Calu3 (cell line): ENCODE measurements around the gene DICER1. TPM values are rescaled to one million over a fixed set of nuclear protein-coding genes. Genes with fewer than 3 reads are reported as not detected.
A peak's percentile ranks its signal among the peaks of the same experiment; 100 is the strongest.

Experiments used
- BruUV-seq: library from RNA; stranded (reverse); fragments of 400-500 nt; replicated peaks from 2 replicates; lab custom pipeline; 2021; lab: Mats Ljungman, UMichigan
- CTCF ChIA-PET: fragments of 300-600 bp; sonication (Branson Sonifier 250); formaldehyde crosslinking; loops from one replicate; lab custom pipeline; 2022; ENCODE audit warnings: antibody characterized with exemption; lab: Charles Lee
- DNase-seq: peaks from one replicate; pipeline ENCODE4 v3.0.0; 2022
- H3K27ac Mint-ChIP-seq: one replicate; pipeline ENCODE4 v1.8.0; 2022; ENCODE audit warnings: mixed read lengths; ENCODE audit not compliant: unreplicated experiment
- H3K27me3 Mint-ChIP-seq: one replicate; pipeline ENCODE4 v1.8.0; 2022; ENCODE audit warnings: mixed read lengths; ENCODE audit not compliant: unreplicated experiment
- H3K36me3 Mint-ChIP-seq: one replicate; pipeline ENCODE4 v1.8.0; 2022; ENCODE audit warnings: mild to moderate bottlenecking, moderate library complexity, mixed read lengths; ENCODE audit not compliant: insufficient read depth, unreplicated experiment
- H3K4me1 Mint-ChIP-seq: one replicate; pipeline ENCODE4 v1.8.0; 2022; ENCODE audit warnings: mild to moderate bottlenecking, low read depth, mixed read lengths; ENCODE audit not compliant: unreplicated experiment
- H3K4me3 Mint-ChIP-seq: one replicate; pipeline ENCODE4 v1.8.0; 2022; ENCODE audit warnings: mild to moderate bottlenecking, low read depth, moderate library complexity, mixed read lengths; ENCODE audit not compliant: unreplicated experiment
- H3K9me3 Mint-ChIP-seq: one replicate; pipeline ENCODE4 v1.8.0; 2022; ENCODE audit warnings: low read depth, mixed read lengths; ENCODE audit not compliant: unreplicated experiment
- CTCF ChIP-seq: fragments of 200-600 bp; IDR thresholded peaks from one replicate; pipeline ENCODE4 v1.8.0; 2022; ENCODE audit warnings: antibody characterized with exemption; ENCODE audit not compliant: unreplicated experiment
- intact Hi-C: fragments of 100-400 bp; cut with micrococcal nuclease; formaldehyde crosslinking; loops from one replicate; pipeline ENCODE4 v1.10.0; 2022; ENCODE audit not compliant: unreplicated experiment
- total RNA-seq: library from RNA; stranded (reverse); gene quantifications from 2 replicates; pipeline ENCODE4 v1.2.3, GENCODE V29; 2022

Gene DICER1
- total RNA-seq, 1 experiment from 2014 or later = 53.8 TPM

GRCh38 chr14:95117937-95118721, 39.2 kb downstream of the DICER1 start:
- Mint-ChIP-seq H3K27me3 (no peaks in the 10 kb centered on the region), H3K36me3 (peaks cover 14% of the 10 kb centered on the region), H3K9me3 (no peaks in the 10 kb centered on the region), H3K4me3 (no peak overlapping the region), H3K4me1 (peaks cover 10% of the 10 kb centered on the region), H3K27ac (no peak overlapping the region)
- DNase-seq = no peak
- CTCF ChIA-PET = no interaction called here
- no peak for TF ChIP-seq CTCF
- intact Hi-C loops = no loop called here
- no TSS peak for BruUV-seq

GRCh38 chr14:95113476-95113875, 43.9 kb downstream of the DICER1 start:
- Mint-ChIP-seq H3K4me1 (peaks cover 10% of the 10 kb centered on the region), H3K4me3 (no peak overlapping the region), H3K27ac (peak overlapping the region; percentile 79), H3K9me3 (no peaks in the 10 kb centered on the region), H3K27me3 (no peaks in the 10 kb centered on the region), H3K36me3 (peaks cover 20% of the 10 kb centered on the region)
- TF ChIP-seq CTCF = no peak
- no TSS peak for BruUV-seq
- intact Hi-C loops = no loop called here
- CTCF ChIA-PET = no interaction called here
- DNase-seq = no peak

GRCh38 chr14:95111507-95112164, 45.7 kb downstream of the DICER1 start:
- no peak overlapping the region for H3K4me3 Mint-ChIP-seq

GRCh38 chr14:95110178-95110577, 47.2 kb downstream of the DICER1 start:
- BruUV-seq = no TSS peak
- Mint-ChIP-seq H3K4me3 (no peak overlapping the region), H3K36me3 (peaks cover 27% of the 10 kb centered on the region), H3K27me3 (no peaks in the 10 kb centered on the region), H3K27ac (no peak overlapping the region), H3K4me1 (peaks cover 10% of the 10 kb centered on the region), H3K9me3 (no peaks in the 10 kb centered on the region)
- intact Hi-C loops = no loop called here
- DNase-seq = no peak
- CTCF ChIA-PET = no interaction called here
- TF ChIP-seq CTCF = no peak

More at GRCh38 chr14:95111507-95112164, 45.7 kb downstream of the DICER1 start:
- no TSS peak for BruUV-seq
- Mint-ChIP-seq H3K27ac (no peak overlapping the region), H3K27me3 (no peaks in the 10 kb centered on the region), H3K4me1 (peaks cover 10% of the 10 kb centered on the region), H3K36me3 (peaks cover 31% of the 10 kb centered on the region), H3K9me3 (no peaks in the 10 kb centered on the region)
- no peak for DNase-seq
- intact Hi-C loops = no loop called here
- CTCF ChIA-PET = interaction anchor here (0.6 to 1.5 kb wide), 3 partner anchors 9 to 47 kb away, joined by 3 to 4 read pairs (median 4); no protein-coding TSS in a partner anchor
- no peak for TF ChIP-seq CTCF
